ENCODE measurements around the gene NUAK1.

GRCh38 chr12:106135075-106135474, 3.7 kb downstream of the NUAK1 start:
- TF ChIP-seq CTCF (IDR thresholded peaks at IDR 0.05; ENCODE audit: insufficient read depth, low read length, poor library complexity, severe bottlenecking), result no peak
- TF ChIP-seq EZH2phosphoT487 (conservative IDR thresholded peaks at IDR 0.05; ENCODE audit: low read length), result no peak

Measured in SU-DHL-6 (cell line).